ENCODE results near the gene COP1.

COP1 gene

GRCh38 chr1:175976865-175977642 is 230.0 kb downstream of the COP1 start:
- no peak for DNase-seq (ENCODE audit: low read depth in 1 of 2, low spot score in 1 of 2)

GRCh38 chr1:175969231-175969630 is 237.9 kb downstream of the COP1 start:
- DNase-seq (ENCODE audit: low read depth in 1 of 2, low spot score in 1 of 2): no peak

- no peak for DNase-seq (ENCODE audit: low read depth in 1 of 2, low spot score in 1 of 2)
Measured at GRCh38 chr1:175968486-175969172, 238.5 kb downstream of the COP1 start.

GRCh38 chr1:175963740-175964139 is 243.3 kb downstream of the COP1 start:
- no peak for DNase-seq (ENCODE audit: low read depth in 1 of 2, low spot score in 1 of 2)

- DNase-seq (ENCODE audit: low read depth in 1 of 2, low spot score in 1 of 2): no peak
Measured at GRCh38 chr1:175960169-175960568, 246.9 kb downstream of the COP1 start.

- DNase-seq (ENCODE audit: low read depth in 1 of 2, low spot score in 1 of 2): no peak
Measured at GRCh38 chr1:175951627-175952026, 255.5 kb downstream of the COP1 start.

- DNase-seq (ENCODE audit: low read depth in 1 of 2, low spot score in 1 of 2): no peak
Measured at GRCh38 chr1:175947771-175948170, 259.3 kb downstream of the COP1 start.

- DNase-seq (ENCODE audit: low read depth in 1 of 2, low spot score in 1 of 2): no peak
Measured at GRCh38 chr1:175944591-175944990, 262.5 kb downstream of the COP1 start.

GRCh38 chr1:175941164-175941563 is 265.9 kb downstream of the COP1 start:
- DNase-seq (ENCODE audit: low read depth in 1 of 2, low spot score in 1 of 2): no peak

- DNase-seq (ENCODE audit: low read depth in 1 of 2, low spot score in 1 of 2): no peak
Measured at GRCh38 chr1:175936736-175937135, 270.4 kb downstream of the COP1 start.

GRCh38 chr1:175935566-175936115 is 271.4 kb downstream of the COP1 start:
- DNase-seq (ENCODE audit: low read depth in 1 of 2, low spot score in 1 of 2): no peak

- DNase-seq (ENCODE audit: low read depth in 1 of 2, low spot score in 1 of 2): no peak
Measured at GRCh38 chr1:175935166-175935565, 271.9 kb downstream of the COP1 start.

GRCh38 chr1:175933801-175934200 is 273.3 kb downstream of the COP1 start:
- DNase-seq (ENCODE audit: low read depth in 1 of 2, low spot score in 1 of 2): no peak

- no peak for DNase-seq (ENCODE audit: low read depth in 1 of 2, low spot score in 1 of 2)
Measured at GRCh38 chr1:175927944-175928343, 279.1 kb downstream of the COP1 start.

- no peak for DNase-seq (ENCODE audit: low read depth in 1 of 2, low spot score in 1 of 2)
Measured at GRCh38 chr1:175922254-175922881, 284.7 kb downstream of the COP1 start.

GRCh38 chr1:175920381-175920780 is 286.7 kb downstream of the COP1 start:
- no peak for DNase-seq (ENCODE audit: low read depth in 1 of 2, low spot score in 1 of 2)

- no peak for DNase-seq (ENCODE audit: low read depth in 1 of 2, low spot score in 1 of 2)
Measured at GRCh38 chr1:175919001-175919400, 288.1 kb downstream of the COP1 start.

- DNase-seq (ENCODE audit: low read depth in 1 of 2, low spot score in 1 of 2): no peak
Measured at GRCh38 chr1:175918364-175918801, 288.7 kb downstream of the COP1 start.

GRCh38 chr1:175914115-175914514 is 293.0 kb downstream of the COP1 start:
- no peak for DNase-seq (ENCODE audit: low read depth in 1 of 2, low spot score in 1 of 2)

- DNase-seq (ENCODE audit: low read depth in 1 of 2, low spot score in 1 of 2): no peak
Measured at GRCh38 chr1:175911138-175911537, 295.9 kb downstream of the COP1 start.

GRCh38 chr1:175906370-175906769 is 300.7 kb downstream of the COP1 start:
- DNase-seq (ENCODE audit: low read depth in 1 of 2, low spot score in 1 of 2): no peak

GRCh38 chr1:175904808-175905207 is 302.3 kb downstream of the COP1 start:
- no peak for DNase-seq (ENCODE audit: low read depth in 1 of 2, low spot score in 1 of 2)

All from activated CD4-positive, alpha-beta T cell treated with anti-CD3 and anti-CD28 coated beads, Interleukin-2, amount 50 U/mL, for 24 hours (primary cell).